Measurements from ENCODE around the gene SRL.
A peak's percentile ranks its signal among the peaks of the same experiment; 100 is the strongest.

The SRL gene

DNA sequence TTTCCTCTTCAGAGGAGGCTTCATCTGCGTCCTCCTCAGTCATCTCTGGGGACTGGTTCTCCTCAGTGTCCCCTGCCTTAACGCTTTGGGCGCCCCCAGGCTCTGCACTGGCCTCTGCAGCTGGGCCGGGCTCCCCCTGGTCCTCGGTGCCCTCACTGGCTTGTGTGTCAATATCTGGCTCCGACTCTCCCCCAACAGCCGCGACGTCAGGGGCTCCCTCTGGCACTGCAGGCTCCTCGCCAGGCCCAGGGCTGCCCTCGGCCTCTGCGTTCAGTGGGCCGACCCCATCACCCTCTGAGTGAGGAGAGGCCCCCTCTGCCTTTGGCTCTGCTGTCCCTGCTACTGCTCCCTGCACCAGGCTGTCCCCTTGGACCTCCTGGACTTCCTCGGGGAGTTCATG, 34.7 kb downstream of the SRL start:
- Histone ChIP-seq H3K9me3 (ENCODE audit: insufficient read depth, low read depth, low read length) (no peaks in the 10 kb centered on the region), H3F3A (ENCODE audit: low read depth) (no peaks in the 10 kb centered on the region), H3K36me3 (ENCODE audit: insufficient read depth, low read length) (no peaks in the 10 kb centered on the region), H3K79me2 (ENCODE audit: insufficient read depth, low read length) (no peaks in the 10 kb centered on the region), H3K4me2 (ENCODE audit: low read depth, low read length, poor library complexity, severe bottlenecking) (peak overlapping the region; percentile 24), H3K4me3 (ENCODE audit: low read length, poor library complexity, severe bottlenecking) (no peak overlapping the region), H2AFZ (ENCODE audit: low read length) (no peak overlapping the region), H3K9me2 (replicated peaks; ENCODE audit: low read depth, low read length) (no peaks in the 10 kb centered on the region), H3K27me3 (ENCODE audit: insufficient read depth, low read length, poor library complexity, severe bottlenecking) (no peaks in the 10 kb centered on the region), H3K9ac (ENCODE audit: low read depth, low read length, poor library complexity, severe bottlenecking) (no peak overlapping the region), H3K4me1 (ENCODE audit: insufficient read depth, low read length, poor library complexity, severe bottlenecking) (no peaks in the 10 kb centered on the region), H4K20me1 (ENCODE audit: insufficient read depth, low read length, poor library complexity, severe bottlenecking) (no peaks in the 10 kb centered on the region)
- no peak for TF ChIP-seq EZH2phosphoT487 (IDR thresholded peaks at IDR 0.05; ENCODE audit: borderline replicate concordance)
- TF ChIP-seq, protein P1, sequence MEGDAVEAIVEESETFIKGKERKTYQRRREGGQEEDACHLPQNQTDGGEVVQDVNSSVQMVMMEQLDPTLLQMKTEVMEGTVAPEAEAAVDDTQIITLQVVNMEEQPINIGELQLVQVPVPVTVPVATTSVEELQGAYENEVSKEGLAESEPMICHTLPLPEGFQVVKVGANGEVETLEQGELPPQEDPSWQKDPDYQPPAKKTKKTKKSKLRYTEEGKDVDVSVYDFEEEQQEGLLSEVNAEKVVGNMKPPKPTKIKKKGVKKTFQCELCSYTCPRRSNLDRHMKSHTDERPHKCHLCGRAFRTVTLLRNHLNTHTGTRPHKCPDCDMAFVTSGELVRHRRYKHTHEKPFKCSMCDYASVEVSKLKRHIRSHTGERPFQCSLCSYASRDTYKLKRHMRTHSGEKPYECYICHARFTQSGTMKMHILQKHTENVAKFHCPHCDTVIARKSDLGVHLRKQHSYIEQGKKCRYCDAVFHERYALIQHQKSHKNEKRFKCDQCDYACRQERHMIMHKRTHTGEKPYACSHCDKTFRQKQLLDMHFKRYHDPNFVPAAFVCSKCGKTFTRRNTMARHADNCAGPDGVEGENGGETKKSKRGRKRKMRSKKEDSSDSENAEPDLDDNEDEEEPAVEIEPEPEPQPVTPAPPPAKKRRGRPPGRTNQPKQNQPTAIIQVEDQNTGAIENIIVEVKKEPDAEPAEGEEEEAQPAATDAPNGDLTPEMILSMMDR (conservative IDR thresholded peaks at IDR 0.05; ENCODE audit: low read length), result no peak

DNA sequence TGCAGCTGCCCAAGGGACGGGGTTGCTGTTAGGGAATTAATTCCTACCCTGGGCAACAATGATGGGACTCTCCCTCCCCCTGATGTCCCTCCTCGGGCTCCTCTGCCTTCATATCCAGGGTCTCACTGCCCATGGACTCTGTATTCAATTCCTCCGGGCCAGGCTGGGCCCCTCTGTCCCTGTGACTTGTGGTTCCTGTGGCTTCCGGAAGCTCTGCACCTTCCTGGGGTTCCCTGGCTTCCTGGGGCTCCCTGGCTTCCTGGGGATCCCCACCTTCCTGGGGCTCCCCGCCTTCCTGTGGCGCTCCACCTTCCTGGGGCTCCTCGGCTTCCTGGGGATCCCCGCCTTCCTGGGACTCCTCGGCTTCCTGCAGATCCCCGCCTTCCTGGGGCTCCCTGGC, 35.2 kb downstream of the SRL start:
- Histone ChIP-seq H3K4me1 (ENCODE audit: insufficient read depth, low read length, poor library complexity, severe bottlenecking) (no peaks in the 10 kb centered on the region), H3K79me2 (ENCODE audit: insufficient read depth, low read length) (no peaks in the 10 kb centered on the region), H3K9me2 (replicated peaks; ENCODE audit: low read depth, low read length) (no peaks in the 10 kb centered on the region), H3K36me3 (ENCODE audit: insufficient read depth, low read length) (no peaks in the 10 kb centered on the region), H3K4me2 (ENCODE audit: low read depth, low read length, poor library complexity, severe bottlenecking) (peak overlapping the region; percentile 24), H3F3A (ENCODE audit: low read depth) (no peaks in the 10 kb centered on the region), H3K9me3 (ENCODE audit: insufficient read depth, low read depth, low read length) (no peaks in the 10 kb centered on the region), H3K9ac (ENCODE audit: low read depth, low read length, poor library complexity, severe bottlenecking) (no peak overlapping the region), H3K27me3 (ENCODE audit: insufficient read depth, low read length, poor library complexity, severe bottlenecking) (no peaks in the 10 kb centered on the region), H2AFZ (ENCODE audit: low read length) (no peak overlapping the region), H3K4me3 (ENCODE audit: low read length, poor library complexity, severe bottlenecking) (no peak overlapping the region), H4K20me1 (ENCODE audit: insufficient read depth, low read length, poor library complexity, severe bottlenecking) (no peaks in the 10 kb centered on the region)
- TF ChIP-seq, protein P1 (conservative IDR thresholded peaks at IDR 0.05; ENCODE audit: low read length), result no peak
- no peak for TF ChIP-seq EZH2phosphoT487 (IDR thresholded peaks at IDR 0.05; ENCODE audit: borderline replicate concordance)

DNA sequence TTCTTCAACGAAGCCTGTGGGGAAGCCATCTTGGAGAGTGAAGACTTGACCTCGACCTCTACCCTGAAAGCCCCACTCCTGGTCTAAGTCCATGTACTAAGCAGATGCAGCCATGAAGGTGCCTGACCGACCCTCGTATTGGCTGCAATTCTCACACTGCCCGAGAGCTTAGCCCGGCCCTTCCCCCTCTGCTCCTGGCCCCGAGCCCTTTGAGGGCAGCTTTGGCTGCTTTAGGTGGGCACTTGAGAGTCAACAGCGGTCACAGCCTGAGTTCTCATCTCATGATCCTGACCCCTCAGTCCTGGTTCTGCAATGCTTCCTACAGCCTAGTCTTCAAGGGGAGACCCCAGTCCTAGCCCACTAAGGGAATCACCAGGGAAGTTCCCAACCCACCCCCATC, 35.9 kb downstream of the SRL start:
- H3F3A ChIP-seq (ENCODE audit: low read depth), result no peaks in the 10 kb centered on the region
- H4K20me1 ChIP-seq (ENCODE audit: insufficient read depth, low read length, poor library complexity, severe bottlenecking), result no peaks in the 10 kb centered on the region
- H3K36me3 ChIP-seq (ENCODE audit: insufficient read depth, low read length), result no peaks in the 10 kb centered on the region
- no peak overlapping the region for H3K4me2 ChIP-seq (ENCODE audit: low read depth, low read length, poor library complexity, severe bottlenecking)
- H3K4me1 ChIP-seq (ENCODE audit: insufficient read depth, low read length, poor library complexity, severe bottlenecking), result no peaks in the 10 kb centered on the region
- no peaks in the 10 kb centered on the region for H3K27me3 ChIP-seq (ENCODE audit: insufficient read depth, low read length, poor library complexity, severe bottlenecking)
- H3K9me2 ChIP-seq (replicated peaks; ENCODE audit: low read depth, low read length), result no peaks in the 10 kb centered on the region
- no peaks in the 10 kb centered on the region for H3K9me3 ChIP-seq (ENCODE audit: insufficient read depth, low read depth, low read length)
- H3K79me2 ChIP-seq (ENCODE audit: insufficient read depth, low read length), result no peaks in the 10 kb centered on the region
- TF ChIP-seq EZH2phosphoT487 (IDR thresholded peaks at IDR 0.05; ENCODE audit: borderline replicate concordance), result no peak
- H3K4me3 ChIP-seq (ENCODE audit: low read length, poor library complexity, severe bottlenecking), result no peak overlapping the region
- no peak overlapping the region for H2AFZ ChIP-seq (ENCODE audit: low read length)
- no peak overlapping the region for H3K9ac ChIP-seq (ENCODE audit: low read depth, low read length, poor library complexity, severe bottlenecking)

DNA sequence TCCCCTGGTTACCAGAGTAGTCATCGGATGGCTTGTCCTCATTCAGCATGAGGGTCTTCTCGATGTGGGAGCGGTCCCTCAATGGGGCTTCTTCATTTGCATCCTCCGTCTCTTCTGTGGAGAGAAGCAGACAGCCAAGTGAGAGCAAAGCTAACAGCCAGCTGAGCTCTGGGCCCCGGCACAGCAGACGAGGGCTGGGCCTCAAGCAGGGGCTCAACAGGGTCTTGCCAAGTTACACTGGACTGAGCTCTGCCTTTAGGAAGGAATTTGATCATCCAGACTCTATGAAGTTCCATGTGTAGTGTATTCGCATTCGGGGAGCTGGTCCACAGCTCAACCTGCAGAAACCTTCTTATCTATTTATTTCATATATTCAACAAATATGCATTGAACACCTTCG, 37.4 kb downstream of the SRL start:
- Histone ChIP-seq H3K27me3 (ENCODE audit: insufficient read depth, low read length, poor library complexity, severe bottlenecking) (no peaks in the 10 kb centered on the region), H3K4me3 (ENCODE audit: low read length, poor library complexity, severe bottlenecking) (no peak overlapping the region), H2AFZ (ENCODE audit: low read length) (no peak overlapping the region), H3K9ac (ENCODE audit: low read depth, low read length, poor library complexity, severe bottlenecking) (no peak overlapping the region), H3K4me1 (ENCODE audit: insufficient read depth, low read length, poor library complexity, severe bottlenecking) (no peaks in the 10 kb centered on the region), H3K36me3 (ENCODE audit: insufficient read depth, low read length) (no peaks in the 10 kb centered on the region), H3K9me2 (replicated peaks; ENCODE audit: low read depth, low read length) (no peaks in the 10 kb centered on the region), H3K4me2 (ENCODE audit: low read depth, low read length, poor library complexity, severe bottlenecking) (no peak overlapping the region), H4K20me1 (ENCODE audit: insufficient read depth, low read length, poor library complexity, severe bottlenecking) (no peaks in the 10 kb centered on the region), H3K9me3 (ENCODE audit: insufficient read depth, low read depth, low read length) (no peaks in the 10 kb centered on the region), H3K79me2 (ENCODE audit: insufficient read depth, low read length) (no peaks in the 10 kb centered on the region), H3F3A (ENCODE audit: low read depth) (no peaks in the 10 kb centered on the region)
- no peak for TF ChIP-seq EZH2phosphoT487 (IDR thresholded peaks at IDR 0.05; ENCODE audit: borderline replicate concordance)
- TF ChIP-seq, protein P1 (conservative IDR thresholded peaks at IDR 0.05; ENCODE audit: low read length), result no peak
